Astrocyte (in vitro differentiated cells and primary cell): ENCODE results near the gene PLCXD3.

ENCODE experiments used
- EZH2 ChIP-seq: IDR thresholded peaks from 2 replicates; pipeline ENCODE4 v1.6.1; 2012; ENCODE audit warnings: mild to moderate bottlenecking, low read length, inconsistent platforms; ENCODE audit not compliant: insufficient read depth
- TF ChIP-seq, protein P1 (sequence below): IDR thresholded peaks from 2 replicates; pipeline ENCODE4 v1.5.1; 2011; ENCODE audit warnings: low read depth, mild to moderate bottlenecking, inconsistent platforms, low read length, moderate library complexity; ENCODE audit not compliant: insufficient read depth

- TF ChIP-seq, protein P1, sequence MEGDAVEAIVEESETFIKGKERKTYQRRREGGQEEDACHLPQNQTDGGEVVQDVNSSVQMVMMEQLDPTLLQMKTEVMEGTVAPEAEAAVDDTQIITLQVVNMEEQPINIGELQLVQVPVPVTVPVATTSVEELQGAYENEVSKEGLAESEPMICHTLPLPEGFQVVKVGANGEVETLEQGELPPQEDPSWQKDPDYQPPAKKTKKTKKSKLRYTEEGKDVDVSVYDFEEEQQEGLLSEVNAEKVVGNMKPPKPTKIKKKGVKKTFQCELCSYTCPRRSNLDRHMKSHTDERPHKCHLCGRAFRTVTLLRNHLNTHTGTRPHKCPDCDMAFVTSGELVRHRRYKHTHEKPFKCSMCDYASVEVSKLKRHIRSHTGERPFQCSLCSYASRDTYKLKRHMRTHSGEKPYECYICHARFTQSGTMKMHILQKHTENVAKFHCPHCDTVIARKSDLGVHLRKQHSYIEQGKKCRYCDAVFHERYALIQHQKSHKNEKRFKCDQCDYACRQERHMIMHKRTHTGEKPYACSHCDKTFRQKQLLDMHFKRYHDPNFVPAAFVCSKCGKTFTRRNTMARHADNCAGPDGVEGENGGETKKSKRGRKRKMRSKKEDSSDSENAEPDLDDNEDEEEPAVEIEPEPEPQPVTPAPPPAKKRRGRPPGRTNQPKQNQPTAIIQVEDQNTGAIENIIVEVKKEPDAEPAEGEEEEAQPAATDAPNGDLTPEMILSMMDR, result no peak
- no peak for TF ChIP-seq EZH2
These were observed 185.3 kb downstream of the PLCXD3 start for GRCh38 chr5:41325074-41325473.
